Body of pancreas (tissue), 4 donors: ENCODE measurements around the gene UAP1L1. TPM values are rescaled to one million over a fixed set of nuclear protein-coding genes. Genes with fewer than 3 reads are reported as not detected.

Source experiments
- ATAC-seq: fragments of 150-250 bp; one replicate; pipeline ENCODE4 v1.9.1; 2016
- DNase-seq, 4 donors: peaks; one replicate each; pipeline ENCODE4 v3.0.0-alpha.2; 2019
- H3K27ac ChIP-seq, 4 donors: fragments of 200-600 bp; sonication (generic); 1 replicate in 3 of 4; 2 replicates in 1 of 4; pipeline versions ENCODE4 v1.5.1 to v1.6.1; 2016 to 2019; ENCODE audit warnings: mild to moderate bottlenecking in 1 of 4, mixed read lengths in 1 of 4, moderate library complexity in 1 of 4
- H3K27me3 ChIP-seq, 2 donors: fragments of 200-600 bp; sonication (generic); one replicate each; pipeline ENCODE4 v1.6.0; 2016; ENCODE audit warnings: mild to moderate bottlenecking in 1 of 2
- H3K36me3 ChIP-seq, 2 donors: fragments of 200-600 bp; sonication (generic); replicated peaks in 1 of 2; 2 replicates each; pipeline ENCODE4 v1.5.1; 2016; ENCODE audit warnings: low read depth in 2 of 2; ENCODE audit not compliant: insufficient read depth in 1 of 2
- H3K4me1 ChIP-seq: fragments of 200-600 bp; sonication (generic); one replicate; pipeline ENCODE4 v1.6.0; 2016
- H3K4me3 ChIP-seq, 2 donors: fragments of 200-600 bp; sonication (generic); 1 replicate in 1 of 2; 2 replicates in 1 of 2; pipeline ENCODE4 v1.5.1; 2016 to 2019
- H3K9me3 ChIP-seq, 3 donors: fragments of 200-600 bp; sonication (generic); 1 replicate in 2 of 3; 2 replicates in 1 of 3; pipeline ENCODE4 v1.5.1; 2016
- POLR2A ChIP-seq, 3 donors: fragments of 450-650 bp; IDR thresholded peaks; one replicate each; pipeline ENCODE4 v1.6.1; 2016; ENCODE audit warnings: antibody characterized with exemption in 3 of 3, mild to moderate bottlenecking in 2 of 3
- WGBS, 2 donors: methylation state at CpG; one replicate each; pipeline ENCODE4 v1.1.5; 2017; 5-methylcytosine and 5-hydroxymethylcytosine counted together
- intact Hi-C: fragments of 100-400 bp; cut with DNase I; formaldehyde crosslinking; loops from one replicate; pipeline ENCODE4 v1.15.1; 2023
- total RNA-seq, 2 donors: library from RNA; depleted of rRNA; stranded (reverse); fragments of >200 nt; gene quantifications; one replicate each; pipeline ENCODE4 v1.1.0, GENCODE V29; 2016
- TF ChIP-seq, protein P1 (sequence below), 7 experiments: fragments of 450-650 bp in 4 of 7; fragments of 200-600 bp in 3 of 7; sonication (generic) in 3 of 7; IDR thresholded peaks; one replicate each; pipeline ENCODE4 v1.5.1; 2016 to 2019; ENCODE audit warnings: antibody characterized with exemption in 7 of 7

Gene UAP1L1
- total RNA-seq, 2 donors from 2014 or later, result 7.8 to 8.2 TPM

DNA sequence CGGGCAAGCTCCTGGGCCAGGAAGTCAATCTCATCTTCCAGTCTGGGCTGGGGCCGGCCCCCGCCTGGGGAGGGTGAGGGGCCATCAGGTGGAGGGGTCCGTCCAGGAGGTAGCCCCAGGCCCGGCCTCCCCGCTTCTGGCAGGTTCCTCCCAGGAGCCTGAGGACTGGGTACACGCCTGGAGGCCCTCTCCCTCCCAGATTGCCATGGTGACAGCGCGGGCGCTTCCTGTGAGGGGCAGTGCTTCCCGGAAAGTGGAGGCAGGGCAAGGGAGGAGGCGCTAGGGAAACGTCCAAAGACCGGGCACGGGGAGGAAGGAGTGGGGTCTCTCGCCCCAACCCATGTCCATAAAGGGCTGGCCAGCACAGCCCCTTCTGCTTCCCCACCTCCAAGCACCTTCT lies 36.2 kb upstream of the UAP1L1 start:
- Histone ChIP-seq H3K4me1 (peaks cover 24% of the 10 kb centered on the region), H3K36me3 (no peaks in the 10 kb centered on the region), H3K27ac (peak overlapping the region in 1 of 4 donors; percentile 44), H3K27me3 (no peaks in the 10 kb centered on the region), H3K9me3 (no peaks in the 10 kb centered on the region), H3K4me3 (no peak overlapping the region)
- intact Hi-C loops, result no loop called here
- DNase-seq (no peak), ATAC-seq (no peak)
- WGBS, 2 donors, result 64 to 72% methylated on average over 10 to 16 of the region's 16 CpGs
- TF ChIP-seq, protein P1, sequence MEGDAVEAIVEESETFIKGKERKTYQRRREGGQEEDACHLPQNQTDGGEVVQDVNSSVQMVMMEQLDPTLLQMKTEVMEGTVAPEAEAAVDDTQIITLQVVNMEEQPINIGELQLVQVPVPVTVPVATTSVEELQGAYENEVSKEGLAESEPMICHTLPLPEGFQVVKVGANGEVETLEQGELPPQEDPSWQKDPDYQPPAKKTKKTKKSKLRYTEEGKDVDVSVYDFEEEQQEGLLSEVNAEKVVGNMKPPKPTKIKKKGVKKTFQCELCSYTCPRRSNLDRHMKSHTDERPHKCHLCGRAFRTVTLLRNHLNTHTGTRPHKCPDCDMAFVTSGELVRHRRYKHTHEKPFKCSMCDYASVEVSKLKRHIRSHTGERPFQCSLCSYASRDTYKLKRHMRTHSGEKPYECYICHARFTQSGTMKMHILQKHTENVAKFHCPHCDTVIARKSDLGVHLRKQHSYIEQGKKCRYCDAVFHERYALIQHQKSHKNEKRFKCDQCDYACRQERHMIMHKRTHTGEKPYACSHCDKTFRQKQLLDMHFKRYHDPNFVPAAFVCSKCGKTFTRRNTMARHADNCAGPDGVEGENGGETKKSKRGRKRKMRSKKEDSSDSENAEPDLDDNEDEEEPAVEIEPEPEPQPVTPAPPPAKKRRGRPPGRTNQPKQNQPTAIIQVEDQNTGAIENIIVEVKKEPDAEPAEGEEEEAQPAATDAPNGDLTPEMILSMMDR (IDR thresholded peaks at IDR 0.05), result no peak
- no peak for TF ChIP-seq POLR2A (IDR thresholded peaks at IDR 0.05)

DNA sequence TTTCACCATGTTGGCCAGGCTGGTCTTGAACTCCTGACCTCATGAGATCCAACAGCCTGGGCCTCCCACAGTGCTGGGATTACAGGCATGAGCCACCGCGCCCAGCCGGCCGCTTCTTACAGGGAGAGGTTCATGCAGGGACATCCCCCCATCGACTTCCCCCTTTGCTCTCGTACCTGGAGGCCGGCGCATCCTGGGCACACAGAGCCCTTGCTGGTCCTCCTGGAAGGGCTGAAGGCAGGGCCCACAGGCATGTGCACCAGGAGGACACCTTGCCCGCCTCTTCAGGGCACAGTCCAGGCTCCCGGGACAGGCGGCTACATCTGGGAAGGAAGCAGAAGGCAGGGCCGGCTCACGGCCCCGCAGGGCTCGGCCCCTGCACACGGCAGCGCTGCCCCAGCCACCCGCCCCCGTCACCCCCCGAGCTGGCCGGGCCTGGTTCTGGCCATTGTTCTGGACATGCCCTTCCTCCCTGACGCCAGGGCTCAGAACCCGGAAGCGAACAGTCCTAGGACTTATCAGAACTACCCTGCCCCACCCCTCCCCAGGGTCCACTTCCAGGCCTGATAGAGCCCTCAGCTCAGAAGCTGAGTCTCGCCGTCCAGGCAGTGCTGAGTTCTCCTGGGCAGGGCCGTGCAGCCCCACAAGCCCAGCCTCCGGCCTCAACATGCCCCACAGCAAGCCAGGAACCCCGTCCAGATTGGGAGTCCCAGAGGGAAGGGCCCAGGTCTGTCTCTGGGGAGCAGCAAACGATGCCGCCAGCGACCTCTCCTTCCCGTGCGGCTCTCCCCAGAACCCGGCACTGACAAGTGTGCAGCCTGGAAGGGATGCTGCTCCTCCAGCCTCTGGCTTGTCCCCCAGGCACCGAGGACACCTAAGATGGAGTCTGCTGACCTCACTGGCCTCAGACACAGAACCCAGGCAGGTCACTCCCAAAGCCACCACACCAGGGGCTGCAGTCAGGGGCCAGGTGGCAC lies 34.3 kb upstream of the UAP1L1 start:
- no peak for TF ChIP-seq POLR2A (IDR thresholded peaks at IDR 0.05)
- TF ChIP-seq, protein P1 (IDR thresholded peaks at IDR 0.05), result no peak
- DNase-seq, result no peak
- no peak for ATAC-seq
- H3K9me3 ChIP-seq, result no peaks in the 10 kb centered on the region
- H3K4me1 ChIP-seq, result peaks cover 34% of the 10 kb centered on the region
- H3K36me3 ChIP-seq, result no peaks in the 10 kb centered on the region
- no peaks in the 10 kb centered on the region for H3K27me3 ChIP-seq
- intact Hi-C loops, result no loop called here
- WGBS, 2 donors, result 76 to 93% methylated on average over 8 to 34 of the region's 36 CpGs
- peak overlapping the region in 3 of 4 donors; percentile 25 to 77 (median 51) for H3K27ac ChIP-seq
- H3K4me3 ChIP-seq, result no peak overlapping the region

DNA sequence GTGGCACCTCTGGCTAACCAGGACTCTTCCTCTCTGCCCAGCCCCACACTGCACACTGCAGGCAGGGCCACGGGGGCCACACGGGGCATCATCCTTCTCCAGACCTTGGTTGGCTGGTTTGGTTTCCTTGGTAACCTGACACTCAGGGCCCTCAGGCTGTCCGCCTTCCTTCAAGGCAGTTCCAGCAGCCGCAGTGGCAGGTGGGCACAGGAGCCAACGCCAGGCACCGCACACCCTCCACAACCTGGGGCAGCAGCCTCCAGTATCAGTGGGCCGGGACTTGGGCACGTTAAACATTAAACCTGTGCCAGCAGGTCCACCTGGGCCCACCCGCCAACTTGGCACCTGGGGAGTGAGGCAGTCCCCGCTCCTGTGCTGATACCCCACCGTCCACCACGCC lies 33.3 kb upstream of the UAP1L1 start:
- H3K4me3 ChIP-seq, result no peak overlapping the region
- ATAC-seq, result no peak
- TF ChIP-seq, protein P1 (IDR thresholded peaks at IDR 0.05), result no peak
- no peak for TF ChIP-seq POLR2A (IDR thresholded peaks at IDR 0.05)
- H3K36me3 ChIP-seq, result no peaks in the 10 kb centered on the region
- intact Hi-C loops, result no loop called here
- H3K9me3 ChIP-seq, result no peaks in the 10 kb centered on the region
- H3K4me1 ChIP-seq, result peaks cover 34% of the 10 kb centered on the region
- DNase-seq, result peak in 1 of 4 donors; percentile 56
- 20% methylated on average over 12 of the region's 12 CpGs; no CpG with 5 or more reads in 1 of the 2 donors for WGBS, 2 donors
- peak overlapping the region; percentile 25 to 77 (median 50) for H3K27ac ChIP-seq
- H3K27me3 ChIP-seq, result no peaks in the 10 kb centered on the region

DNA sequence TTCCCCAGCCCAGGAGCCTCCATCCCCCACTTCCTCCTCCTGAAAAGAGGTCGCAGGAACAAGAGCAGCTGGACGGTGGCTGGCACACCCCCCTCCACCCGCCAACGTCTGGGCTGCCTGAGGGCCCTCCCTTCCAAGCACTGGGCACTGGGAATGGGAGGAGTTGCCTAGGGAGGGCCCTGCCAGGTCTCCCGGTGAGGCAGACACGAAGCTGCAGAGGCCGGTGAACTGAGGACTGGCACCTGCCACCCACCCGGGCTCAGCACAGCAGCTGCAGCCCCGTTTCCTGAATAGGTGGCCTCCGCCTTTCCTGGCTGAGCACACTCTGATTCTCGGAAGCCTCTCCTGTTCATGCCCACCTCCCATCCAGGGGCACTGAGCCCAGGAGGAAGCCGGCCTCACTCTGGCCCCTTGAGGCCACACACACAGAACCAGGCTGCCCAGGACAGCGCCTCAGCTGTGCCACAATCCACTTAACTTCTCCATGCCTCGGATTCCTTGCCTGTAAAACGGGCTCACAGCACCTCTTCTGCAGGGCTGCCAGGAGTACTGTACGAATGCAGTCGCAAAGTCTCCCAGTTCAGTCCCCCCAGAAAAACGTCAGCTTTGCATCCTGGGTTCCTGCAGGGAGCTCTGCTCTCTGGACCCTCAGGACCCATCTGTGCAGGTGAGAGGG lies 32.7 kb upstream of the UAP1L1 start:
- H3K36me3 ChIP-seq, result no peaks in the 10 kb centered on the region
- H3K4me3 ChIP-seq, result no peak overlapping the region
- intact Hi-C loops, result no loop called here
- H3K27me3 ChIP-seq, result no peaks in the 10 kb centered on the region
- H3K9me3 ChIP-seq, result no peaks in the 10 kb centered on the region
- TF ChIP-seq, protein P1 (IDR thresholded peaks at IDR 0.05), result no peak
- TF ChIP-seq POLR2A (IDR thresholded peaks at IDR 0.05), result peak; percentile 18 to 44 (median 35)
- WGBS, 2 donors, result 16% methylated on average over 18 of the region's 18 CpGs; no CpG with 5 or more reads in 1 of the 2 donors
- ATAC-seq, result peak; percentile 58
- peak; percentile 62 to 87 (median 84) for DNase-seq
- H3K4me1 ChIP-seq, result peaks cover 36% of the 10 kb centered on the region
- H3K27ac ChIP-seq, result peak overlapping the region; percentile 25 to 77 (median 50)
